HEK293 (cell line): ENCODE results near the gene TRPM7.

Source experiments
- CTCF ChIA-PET: fragments of 350-600 bp; formaldehyde crosslinking; extraction: SDS; loops from one replicate; lab custom pipeline; 2021; ENCODE audit warnings: antibody characterized with exemption; lab: Yijun Ruan, JAX
- POLR2A ChIA-PET: fragments of 300-600 bp; formaldehyde crosslinking; extraction: SDS; loops from one replicate; lab custom pipeline; 2020; ENCODE audit warnings: antibody characterized with exemption, inconsistent platforms; lab: Yijun Ruan, JAX
- H3K27ac ChIP-seq: fragments of 200-500 bp; sonication (Bioruptor generic); 2 replicates; pipeline ENCODE4 v1.5.1; 2014; ENCODE audit warnings: low read depth, low read length, control low read depth, inconsistent platforms; ENCODE audit errors: extremely low read depth
- H3K36me3 ChIP-seq, 2 experiments: fragments of 200-500 bp in 1 of 2; sonication (Bioruptor generic) in 1 of 2; 1 replicate in 1 of 2; 2 replicates in 1 of 2; pipeline ENCODE4 v1.5.1; 2014 to 2017; ENCODE audit warnings: inconsistent platforms in 2 of 2, low read length in 2 of 2; ENCODE audit not compliant: control insufficient read depth in 2 of 2, insufficient read depth in 1 of 2
- H3K4me1 ChIP-seq: fragments of 200-500 bp; sonication (Bioruptor generic); 2 replicates; pipeline ENCODE4 v1.5.1; 2014; ENCODE audit warnings: mild to moderate bottlenecking, low read length, inconsistent platforms; ENCODE audit not compliant: control insufficient read depth, insufficient read depth
- H3K4me3 ChIP-seq: 2 replicates; pipeline ENCODE4 v1.5.1; 2011; ENCODE audit warnings: low read depth, mild to moderate bottlenecking, control low read depth, low read length, moderate library complexity
- H3K9me3 ChIP-seq: fragments of 200-500 bp; sonication (Bioruptor generic); 2 replicates; pipeline ENCODE4 v1.5.1; 2014; ENCODE audit warnings: low read depth, low read length, inconsistent platforms; ENCODE audit not compliant: control insufficient read depth, insufficient read depth
- BCL11B ChIP-seq: fragments of 450-650 bp; formaldehyde crosslinking; IDR thresholded peaks from 2 replicates; pipeline ENCODE4 v1.5.1; 2016; ENCODE audit warnings: low read depth, missing biosample characterization, missing genetic modification characterization
- KLF9 ChIP-seq: fragments of 450-650 bp; formaldehyde crosslinking; IDR thresholded peaks from 2 replicates; pipeline ENCODE4 v1.5.1; 2016; ENCODE audit warnings: missing biosample characterization, missing genetic modification characterization, low read depth
- ZIC2 ChIP-seq: fragments of 450-650 bp; formaldehyde crosslinking; IDR thresholded peaks from 2 replicates; pipeline ENCODE4 v1.5.1; 2016; ENCODE audit warnings: missing biosample characterization, missing genetic modification characterization
- ZNF132 ChIP-seq: fragments of 450-650 bp; formaldehyde crosslinking; IDR thresholded peaks from 2 replicates; pipeline ENCODE4 v1.5.1; 2017; ENCODE audit warnings: missing biosample characterization, missing genetic modification characterization, borderline replicate concordance
- ZNF157 ChIP-seq: fragments of 450-650 bp; formaldehyde crosslinking; IDR thresholded peaks from 2 replicates; pipeline ENCODE4 v1.5.1; 2016; ENCODE audit warnings: missing biosample characterization, missing genetic modification characterization
- ZNF2 ChIP-seq: fragments of 450-650 bp; formaldehyde crosslinking; IDR thresholded peaks from 2 replicates; pipeline ENCODE4 v1.5.1; 2016; ENCODE audit warnings: missing biosample characterization, missing genetic modification characterization
- ZNF211 ChIP-seq: fragments of 450-650 bp; formaldehyde crosslinking; IDR thresholded peaks from 2 replicates; pipeline ENCODE4 v1.5.1; 2016; ENCODE audit warnings: low read depth, missing biosample characterization, missing genetic modification characterization
- ZNF214 ChIP-seq: fragments of 450-650 bp; formaldehyde crosslinking; IDR thresholded peaks from 2 replicates; pipeline ENCODE4 v1.5.1; 2017; ENCODE audit warnings: missing biosample characterization, mild to moderate bottlenecking, missing genetic modification characterization, borderline replicate concordance
- ZNF239 ChIP-seq: fragments of 450-650 bp; formaldehyde crosslinking; IDR thresholded peaks from 2 replicates; pipeline ENCODE4 v1.5.1; 2016; ENCODE audit warnings: missing biosample characterization, missing genetic modification characterization
- ZNF274 ChIP-seq, 2 experiments: fragments of 200-500 bp in 1 of 2; fragments of 450-650 bp in 1 of 2; sonication (Bioruptor generic) in 1 of 2; formaldehyde crosslinking in 1 of 2; IDR thresholded peaks; 2 replicates each; pipeline versions ENCODE4 v1.5.1 to v1.6.1; 2014 to 2016; ENCODE audit warnings: borderline replicate concordance in 1 of 2, inconsistent platforms in 1 of 2, low read length in 1 of 2, missing biosample characterization in 1 of 2, missing genetic modification characterization in 1 of 2
- ZNF335 ChIP-seq: fragments of 450-650 bp; formaldehyde crosslinking; conservative IDR thresholded peaks from 2 replicates; pipeline ENCODE4 v1.5.1; 2016; ENCODE audit warnings: missing biosample characterization, missing genetic modification characterization
- ZNF426 ChIP-seq: fragments of 450-650 bp; formaldehyde crosslinking; IDR thresholded peaks from 2 replicates; pipeline ENCODE4 v1.5.1; 2017; ENCODE audit warnings: missing biosample characterization, missing genetic modification characterization, mild to moderate bottlenecking, inconsistent platforms, moderate library complexity
- ZNF571 ChIP-seq: fragments of 450-650 bp; formaldehyde crosslinking; IDR thresholded peaks from 2 replicates; pipeline ENCODE4 v1.5.0; 2017; ENCODE audit warnings: missing biosample characterization, missing genetic modification characterization
- ZNF658 ChIP-seq: fragments of 450-650 bp; formaldehyde crosslinking; IDR thresholded peaks from 2 replicates; pipeline ENCODE4; 2016; ENCODE audit warnings: missing biosample characterization, missing genetic modification characterization
- ZNF830 ChIP-seq: fragments of 450-650 bp; IDR thresholded peaks from 2 replicates; pipeline ENCODE4 v1.5.0; 2018; ENCODE audit warnings: missing biosample characterization, missing genetic modification characterization, low read depth, mild to moderate bottlenecking, moderate library complexity
- TF ChIP-seq, protein P1 (sequence below): fragments of 450-650 bp; formaldehyde crosslinking; IDR thresholded peaks from 2 replicates; pipeline ENCODE4 v1.5.1; 2017; ENCODE audit warnings: missing biosample characterization, missing genetic modification characterization
- TF ChIP-seq, protein P2 (sequence below): fragments of 450-650 bp; formaldehyde crosslinking; IDR thresholded peaks from 2 replicates; pipeline ENCODE4 v1.5.1; 2016; ENCODE audit warnings: missing biosample characterization, missing genetic modification characterization, low read depth
- TF ChIP-seq, protein P3 (sequence below): fragments of 450-650 bp; formaldehyde crosslinking; IDR thresholded peaks from 2 replicates; pipeline ENCODE4 v1.5.1; 2016; ENCODE audit warnings: missing biosample characterization, missing genetic modification characterization
- TF ChIP-seq, protein P4 (sequence below): fragments of 450-650 bp; formaldehyde crosslinking; IDR thresholded peaks from 2 replicates; pipeline ENCODE4 v1.5.1; 2016; ENCODE audit warnings: missing biosample characterization, missing genetic modification characterization

Gene TRPM7

DNA sequence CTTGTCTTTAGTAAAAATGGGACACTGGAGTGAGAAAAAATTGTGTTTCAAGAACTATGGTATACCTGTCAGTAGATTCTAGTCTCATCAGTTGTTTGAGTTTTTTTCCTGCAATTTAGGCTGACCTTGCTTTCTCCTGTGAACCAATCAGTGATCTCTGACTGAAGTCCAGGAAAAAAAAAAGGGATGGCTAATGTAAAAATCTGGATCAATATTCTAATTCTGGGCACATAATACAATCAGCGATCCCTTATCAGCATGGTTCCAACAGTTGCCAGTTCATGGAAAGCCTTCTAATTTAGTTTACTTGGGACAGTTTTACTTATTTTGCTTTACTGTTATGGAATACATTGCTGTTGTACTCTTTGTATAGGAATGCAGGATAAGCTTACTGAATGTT, 17.0 kb downstream of the TRPM7 start:
- Histone ChIP-seq H3K9me3 (no peaks in the 10 kb centered on the region), H3K4me3 (no peak overlapping the region), H3K27ac (no peak overlapping the region)
- CTCF ChIA-PET = no interaction called here
- TF ChIP-seq ZNF335 (tag by site-specific recombination) (no peak), ZNF830 (tag by site-specific recombination) (no peak), ZNF157 (tag by site-specific recombination) (no peak), ZNF658 (tag by site-specific recombination) (no peak), ZNF426 (no peak)
- TF ChIP-seq, all 188 proteins: peak for 0
- Histone ChIP-seq H3K4me1 (no peaks in the 10 kb centered on the region), H3K36me3 (peaks cover 0 to 3% of the 10 kb centered on the region in 2 experiments; a peak in 1 of 3 replicates)
- POLR2A ChIA-PET = no interaction called here

DNA sequence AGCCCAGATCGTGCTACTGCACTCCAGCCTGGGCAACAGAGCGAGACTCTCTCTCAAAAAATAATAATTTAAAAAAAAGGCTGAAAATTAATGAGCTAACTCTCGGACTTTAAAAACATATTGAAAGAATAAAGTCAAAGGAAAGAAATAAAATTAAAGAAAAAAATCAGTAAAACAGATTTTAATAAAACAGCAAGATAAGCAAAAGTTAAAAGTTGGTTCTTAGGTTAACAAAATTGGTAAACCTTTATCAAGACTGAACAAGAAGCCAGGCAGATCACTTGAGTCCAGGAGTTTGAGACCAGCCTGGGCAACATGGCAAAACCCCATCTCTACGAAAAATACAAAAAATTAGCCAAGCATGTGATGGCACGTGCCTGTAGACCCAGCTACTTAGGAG, 20.7 kb downstream of the TRPM7 start:
- POLR2A ChIA-PET = no interaction called here
- no peak overlapping the region for H3K27ac ChIP-seq
- H3K36me3 ChIP-seq = peaks cover 8 to 9% of the 10 kb centered on the region in 2 experiments
- no peak overlapping the region for H3K4me3 ChIP-seq
- no peaks in the 10 kb centered on the region for H3K9me3 ChIP-seq
- TF ChIP-seq ZNF2 (tag by site-specific recombination) (no peak), ZNF335 (tag by site-specific recombination) (no peak), ZNF211 (tag by site-specific recombination) (no peak)
- CTCF ChIA-PET = no interaction called here
- no peaks in the 10 kb centered on the region for H3K4me1 ChIP-seq

DNA sequence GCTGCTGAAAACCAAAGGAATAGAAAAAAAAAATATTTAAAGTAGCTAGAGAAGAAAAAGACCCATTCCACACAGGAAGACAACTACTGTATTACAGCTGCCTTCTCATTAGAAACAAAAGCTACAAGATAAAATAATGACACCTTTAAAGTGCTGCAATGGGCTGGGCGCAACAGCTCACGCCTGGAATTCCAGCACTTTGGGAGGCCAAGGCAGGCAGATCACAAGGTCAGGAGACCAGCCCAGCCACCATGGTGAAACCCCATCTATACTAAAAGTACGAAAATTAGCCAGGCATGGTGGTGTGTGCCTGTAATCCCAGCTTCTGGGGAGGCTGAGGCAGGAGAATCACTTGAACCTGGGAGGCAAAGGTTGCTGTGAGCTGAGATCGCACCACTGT, 31.0 kb downstream of the TRPM7 start:
- Histone ChIP-seq H3K4me1 (no peaks in the 10 kb centered on the region), H3K4me3 (no peak overlapping the region), H3K36me3 (peaks cover 24 to 38% of the 10 kb centered on the region in 2 experiments; a peak in 2 of 3 replicates), H3K9me3 (no peaks in the 10 kb centered on the region), H3K27ac (no peak overlapping the region)
- POLR2A ChIA-PET = interaction anchor here (0.7 kb wide), 1 partner anchor 402 kb away, joined by 7 read pairs; no protein-coding TSS in a partner anchor
- TF ChIP-seq ZNF239 (tag by site-specific recombination) = no peak
- TF ChIP-seq, protein P1, sequence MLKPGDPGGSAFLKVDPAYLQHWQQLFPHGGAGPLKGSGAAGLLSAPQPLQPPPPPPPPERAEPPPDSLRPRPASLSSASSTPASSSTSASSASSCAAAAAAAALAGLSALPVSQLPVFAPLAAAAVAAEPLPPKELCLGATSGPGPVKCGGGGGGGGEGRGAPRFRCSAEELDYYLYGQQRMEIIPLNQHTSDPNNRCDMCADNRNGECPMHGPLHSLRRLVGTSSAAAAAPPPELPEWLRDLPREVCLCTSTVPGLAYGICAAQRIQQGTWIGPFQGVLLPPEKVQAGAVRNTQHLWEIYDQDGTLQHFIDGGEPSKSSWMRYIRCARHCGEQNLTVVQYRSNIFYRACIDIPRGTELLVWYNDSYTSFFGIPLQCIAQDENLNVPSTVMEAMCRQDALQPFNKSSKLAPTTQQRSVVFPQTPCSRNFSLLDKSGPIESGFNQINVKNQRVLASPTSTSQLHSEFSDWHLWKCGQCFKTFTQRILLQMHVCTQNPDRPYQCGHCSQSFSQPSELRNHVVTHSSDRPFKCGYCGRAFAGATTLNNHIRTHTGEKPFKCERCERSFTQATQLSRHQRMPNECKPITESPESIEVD (tag by site-specific recombination) = no peak
- TF ChIP-seq ZIC2 (tag by site-specific recombination) = no peak
- TF ChIP-seq, protein P2, sequence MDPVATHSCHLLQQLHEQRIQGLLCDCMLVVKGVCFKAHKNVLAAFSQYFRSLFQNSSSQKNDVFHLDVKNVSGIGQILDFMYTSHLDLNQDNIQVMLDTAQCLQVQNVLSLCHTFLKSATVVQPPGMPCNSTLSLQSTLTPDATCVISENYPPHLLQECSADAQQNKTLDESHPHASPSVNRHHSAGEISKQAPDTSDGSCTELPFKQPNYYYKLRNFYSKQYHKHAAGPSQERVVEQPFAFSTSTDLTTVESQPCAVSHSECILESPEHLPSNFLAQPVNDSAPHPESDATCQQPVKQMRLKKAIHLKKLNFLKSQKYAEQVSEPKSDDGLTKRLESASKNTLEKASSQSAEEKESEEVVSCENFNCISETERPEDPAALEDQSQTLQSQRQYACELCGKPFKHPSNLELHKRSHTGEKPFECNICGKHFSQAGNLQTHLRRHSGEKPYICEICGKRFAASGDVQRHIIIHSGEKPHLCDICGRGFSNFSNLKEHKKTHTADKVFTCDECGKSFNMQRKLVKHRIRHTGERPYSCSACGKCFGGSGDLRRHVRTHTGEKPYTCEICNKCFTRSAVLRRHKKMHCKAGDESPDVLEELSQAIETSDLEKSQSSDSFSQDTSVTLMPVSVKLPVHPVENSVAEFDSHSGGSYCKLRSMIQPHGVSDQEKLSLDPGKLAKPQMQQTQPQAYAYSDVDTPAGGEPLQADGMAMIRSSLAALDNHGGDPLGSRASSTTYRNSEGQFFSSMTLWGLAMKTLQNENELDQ (tag by site-specific recombination) = no peak
- TF ChIP-seq KLF9 = no peak
- no peak for TF ChIP-seq ZNF132 (tag by site-specific recombination)
- TF ChIP-seq ZNF571 (tag by site-specific recombination) = no peak
- TF ChIP-seq ZNF274 (IDR thresholded peaks at IDR 0.05; ENCODE audit: low read length) = no peak
- no peak for TF ChIP-seq ZNF274 (tag by site-specific recombination; IDR thresholded peaks at IDR 0.05; ENCODE audit: borderline replicate concordance)
- TF ChIP-seq, protein P3, sequence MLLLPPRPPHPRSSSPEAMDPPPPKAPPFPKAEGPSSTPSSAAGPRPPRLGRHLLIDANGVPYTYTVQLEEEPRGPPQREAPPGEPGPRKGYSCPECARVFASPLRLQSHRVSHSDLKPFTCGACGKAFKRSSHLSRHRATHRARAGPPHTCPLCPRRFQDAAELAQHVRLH = no peak
- no peak for TF ChIP-seq ZNF214 (tag by site-specific recombination)
- no peak for TF ChIP-seq BCL11B (tag by site-specific recombination)
- TF ChIP-seq ZNF830 (tag by site-specific recombination) = no peak
- TF ChIP-seq, protein P4, sequence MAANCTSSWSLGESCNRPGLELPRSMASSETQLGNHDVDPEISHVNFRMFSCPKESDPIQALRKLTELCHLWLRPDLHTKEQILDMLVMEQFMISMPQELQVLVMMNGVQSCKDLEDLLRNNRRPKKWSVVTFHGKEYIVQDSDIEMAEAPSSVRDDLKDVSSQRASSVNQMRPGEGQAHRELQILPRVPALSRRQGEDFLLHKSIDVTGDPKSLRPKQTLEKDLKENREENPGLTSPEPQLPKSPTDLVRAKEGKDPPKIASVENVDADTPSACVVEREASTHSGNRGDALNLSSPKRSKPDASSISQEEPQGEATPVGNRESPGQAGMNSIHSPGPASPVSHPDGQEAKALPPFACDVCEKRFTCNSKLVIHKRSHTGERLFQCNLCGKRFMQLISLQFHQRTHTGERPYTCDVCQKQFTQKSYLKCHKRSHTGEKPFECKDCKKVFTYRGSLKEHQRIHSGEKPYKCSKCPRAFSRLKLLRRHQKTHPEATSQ (tag by site-specific recombination) = no peak
- CTCF ChIA-PET = no interaction called here
